Neural cell (in vitro differentiated cells): ENCODE results near the gene CLCA4. TPM values are rescaled to one million over a fixed set of nuclear protein-coding genes. Genes with fewer than 3 reads are reported as not detected.

Experiments
- H2AFZ ChIP-seq: fragments of 200-600, 300-800 bp; sonication (generic), shearing (Covaris generic); 2 replicates; pipeline ENCODE4 v1.6.0; 2014; ENCODE audit warnings: low read depth, mild to moderate bottlenecking, antibody characterized with exemption, low read length, moderate library complexity
- H3F3A ChIP-seq: fragments of 200-600 bp; shearing (Covaris generic); 2 replicates; pipeline ENCODE4 v1.6.1; 2016; ENCODE audit warnings: mild to moderate bottlenecking, moderate library complexity, mixed read lengths, antibody characterized with exemption, low read length; ENCODE audit not compliant: insufficient read depth, poor library complexity, severe bottlenecking
- H3K27ac ChIP-seq: fragments of 200-600, 300-800 bp; sonication (generic), shearing (Covaris generic); 2 replicates; pipeline ENCODE4 v1.5.1; 2014; ENCODE audit warnings: mild to moderate bottlenecking, low read length, moderate library complexity
- H3K27me3 ChIP-seq: fragments of 300-800, 200-600 bp; sonication (generic), shearing (Covaris generic); 2 replicates; pipeline ENCODE4 v1.6.0; 2014; ENCODE audit warnings: mild to moderate bottlenecking, low read depth, low read length, moderate library complexity; ENCODE audit not compliant: insufficient read depth
- H3K36me3 ChIP-seq: fragments of 300-800, 200-600 bp; sonication (generic), shearing (Covaris generic); 2 replicates; pipeline ENCODE4 v1.5.1; 2014; ENCODE audit warnings: mild to moderate bottlenecking, antibody characterized with exemption, low read length, moderate library complexity; ENCODE audit not compliant: insufficient read depth
- H3K4me2 ChIP-seq: fragments of 300-800, 200-600 bp; sonication (generic), shearing (Covaris generic); 2 replicates; pipeline ENCODE4 v1.6.0; 2014; ENCODE audit warnings: mild to moderate bottlenecking, low read length
- H3K4me3 ChIP-seq: fragments of 300-800, 200-600 bp; sonication (generic), shearing (Covaris generic); 2 replicates; pipeline ENCODE4 v1.5.1; 2014; ENCODE audit warnings: mild to moderate bottlenecking, low read length, moderate library complexity
- H3K79me2 ChIP-seq: fragments of 200-600 bp; shearing (Covaris generic); replicated peaks from 2 replicates; pipeline ENCODE4 v1.6.0; 2014; ENCODE audit warnings: mild to moderate bottlenecking, low read length, moderate library complexity; ENCODE audit not compliant: insufficient read depth
- H3K9ac ChIP-seq: fragments of 300-800, 200-600 bp; sonication (generic), shearing (Covaris generic); 2 replicates; pipeline ENCODE4 v1.6.1; 2016; ENCODE audit warnings: mild to moderate bottlenecking, low read length, mixed read lengths
- H3K9me2 ChIP-seq: fragments of 200-600 bp; shearing (Covaris generic); 2 replicates; pipeline ENCODE4 v1.6.1; 2016; ENCODE audit warnings: mild to moderate bottlenecking, low read length, mixed read lengths; ENCODE audit not compliant: insufficient read depth
- H3K9me3 ChIP-seq: fragments of 200-600, 300-800 bp; sonication (generic), shearing (Covaris generic); 2 replicates; pipeline ENCODE4 v1.6.1; 2016; ENCODE audit warnings: mild to moderate bottlenecking, mixed run types, low read length, moderate library complexity, mixed read lengths
- H4K20me1 ChIP-seq: fragments of 200-600 bp; shearing (Covaris generic); 2 replicates; pipeline ENCODE4 v1.6.1; 2016; ENCODE audit warnings: mild to moderate bottlenecking, mixed run types; ENCODE audit not compliant: insufficient read depth
- CTCF ChIP-seq: fragments of 450-650 bp; IDR thresholded peaks from 2 replicates; pipeline ENCODE4 v1.5.1; 2014; ENCODE audit warnings: antibody characterized with exemption, mild to moderate bottlenecking, moderate library complexity; ENCODE audit not compliant: poor library complexity, severe bottlenecking
- EP300 ChIP-seq: fragments of 450-650 bp; conservative IDR thresholded peaks from 2 replicates; pipeline ENCODE4 v1.6.1; 2014; ENCODE audit warnings: antibody characterized with exemption, mild to moderate bottlenecking, moderate library complexity; ENCODE audit not compliant: poor library complexity, severe bottlenecking
- EZH2 ChIP-seq: fragments of 200-600, 300-800 bp; shearing (Covaris generic), sonication (generic); IDR thresholded peaks from 2 replicates; pipeline ENCODE4 v1.6.1; 2014; ENCODE audit warnings: antibody characterized with exemption, low read length, borderline replicate concordance, mild to moderate bottlenecking; ENCODE audit not compliant: insufficient read depth, poor library complexity, severe bottlenecking
- MXI1 ChIP-seq: fragments of 450-650 bp; conservative IDR thresholded peaks from 2 replicates; pipeline ENCODE4 v1.6.1; 2014; ENCODE audit warnings: antibody characterized with exemption, mild to moderate bottlenecking; ENCODE audit not compliant: poor library complexity, severe bottlenecking
- POLR2AphosphoS5 ChIP-seq: IDR thresholded peaks from 2 replicates; pipeline ENCODE4 v1.6.1; 2012
- RAD21 ChIP-seq: fragments of 450-650 bp; conservative IDR thresholded peaks from 2 replicates; pipeline ENCODE4 v1.6.1; 2014; ENCODE audit warnings: antibody characterized with exemption, mild to moderate bottlenecking, moderate library complexity
- REST ChIP-seq: IDR thresholded peaks from 2 replicates; pipeline ENCODE4 v1.6.1; 2012; ENCODE audit warnings: borderline replicate concordance
- SMC3 ChIP-seq: fragments of 450-650 bp; conservative IDR thresholded peaks from 2 replicates; pipeline ENCODE4 v1.6.1; 2014; ENCODE audit warnings: antibody characterized with exemption, mild to moderate bottlenecking, moderate library complexity; ENCODE audit not compliant: poor library complexity
- TAF1 ChIP-seq: IDR thresholded peaks from 2 replicates; pipeline ENCODE4 v1.6.1; 2012; ENCODE audit warnings: low read depth
- polyA plus RNA-seq: library from polyadenylated mRNA; depleted of rRNA; stranded (reverse); fragments of >200 nt; gene quantifications from 2 replicates; pipeline ENCODE4 v1.2.3, GENCODE V29; 2014

Gene CLCA4
- polyA plus RNA-seq, 1 donor from 2014 or later: not detected

GRCh38 chr1:86508583-86508969, 38.3 kb upstream of the CLCA4 start:
- no peak overlapping the region for H2AFZ ChIP-seq
- no peak overlapping the region for H3K27ac ChIP-seq
- no peaks in the 10 kb centered on the region for H3K79me2 ChIP-seq
- no peak overlapping the region for H3K4me3 ChIP-seq
- no peak overlapping the region for H3K4me2 ChIP-seq
- no peak for TF ChIP-seq EP300
- TF ChIP-seq EZH2: no peak
- no peaks in the 10 kb centered on the region for H3F3A ChIP-seq
- no peaks in the 10 kb centered on the region for H3K27me3 ChIP-seq
- no peak overlapping the region for H3K9ac ChIP-seq
- H3K9me3 ChIP-seq: no peaks in the 10 kb centered on the region
- no peaks in the 10 kb centered on the region for H3K36me3 ChIP-seq
- H4K20me1 ChIP-seq: no peaks in the 10 kb centered on the region
- H3K9me2 ChIP-seq: no peaks in the 10 kb centered on the region

- no peaks in the 10 kb centered on the region for H3K9me2 ChIP-seq
Measured at GRCh38 chr1:86515597-86515996, 31.3 kb upstream of the CLCA4 start.

More at GRCh38 chr1:86515597-86515996, 31.3 kb upstream of the CLCA4 start:
- H3K4me3 ChIP-seq: no peak overlapping the region
- no peak overlapping the region for H3K4me2 ChIP-seq
- no peak overlapping the region for H3K27ac ChIP-seq
- no peaks in the 10 kb centered on the region for H3K79me2 ChIP-seq
- TF ChIP-seq RAD21 (no peak), EP300 (no peak), EZH2 (no peak), CTCF (no peak), MXI1 (no peak), SMC3 (no peak), POLR2AphosphoS5 (no peak), REST (no peak), TAF1 (no peak)
- H2AFZ ChIP-seq: no peak overlapping the region
- no peaks in the 10 kb centered on the region for H3F3A ChIP-seq
- no peaks in the 10 kb centered on the region for H3K9me3 ChIP-seq
- H3K27me3 ChIP-seq: no peaks in the 10 kb centered on the region
- no peak overlapping the region for H3K9ac ChIP-seq
- no peaks in the 10 kb centered on the region for H4K20me1 ChIP-seq
- H3K36me3 ChIP-seq: no peaks in the 10 kb centered on the region
